GM12878 (cell line): ENCODE results near the gene PARVA. TPM values are rescaled to one million over a fixed set of nuclear protein-coding genes. Genes with fewer than 3 reads are reported as not detected.

Source experiments
- ATAC-seq: fragments of 200-7000 bp; cut with Tn5 transposase; 3 replicates; pipeline ENCODE4 v1.9.1; 2020; ENCODE audit warnings: mild to moderate bottlenecking, moderate library complexity
- BruUV-seq: library from RNA; stranded (reverse); fragments of 400-500 nt; replicated peaks from 2 replicates; lab custom pipeline; 2021; lab: Mats Ljungman, UMichigan
- CTCF ChIA-PET: fragments of 300-600 bp; sonication (Branson Sonifier 250); formaldehyde crosslinking; extraction: SDS; loops from one replicate; lab custom pipeline; 2021; ENCODE audit warnings: inconsistent platforms; lab: Yijun Ruan, JAX
- POLR2A ChIA-PET: fragments of 350-600 bp; formaldehyde crosslinking; extraction: SDS; loops from one replicate; lab custom pipeline; 2021; ENCODE audit warnings: inconsistent platforms; lab: Charles Lee
- RAD21 ChIA-PET: fragments of 300-600 bp; sonication (Branson Sonifier 250); formaldehyde crosslinking; loops from one replicate; lab custom pipeline; 2023; ENCODE audit warnings: antibody characterized with exemption; ENCODE audit not compliant: unreplicated experiment; lab: Charles Lee
- SMC1A ChIA-PET: fragments of 300-600 bp; sonication (Branson Sonifier 250); formaldehyde crosslinking; loops from one replicate; lab custom pipeline; 2023; ENCODE audit not compliant: unreplicated experiment, uncharacterized antibody; lab: Charles Lee
- DNase-seq: peaks from one replicate; pipeline ENCODE4 v3.0.0-alpha.2; 2011; ENCODE audit warnings: low read depth, low spot score
- FAIRE-seq: peaks from 3 replicates; lab custom pipeline; 2011; peaks lifted over from hg19 to GRCh38; lab: Jason Lieb, UNC
- H2AFZ ChIP-seq: 2 replicates; pipeline ENCODE4 v1.6.0; 2011; ENCODE audit warnings: low read depth, low read length, control low read depth; ENCODE audit not compliant: control insufficient read depth
- H3K27ac ChIP-seq: 2 replicates; pipeline ENCODE4 v1.5.1; 2011; ENCODE audit warnings: control low read depth; ENCODE audit not compliant: control insufficient read depth, insufficient read depth
- H3K27me3 ChIP-seq, 2 experiments: replicated peaks in 1 of 2; 2 replicates each; pipeline versions ENCODE4 v1.6.0 to v1.6.1; 2011; ENCODE audit warnings: low read length in 1 of 2; ENCODE audit not compliant: control insufficient read depth in 2 of 2, insufficient read depth in 2 of 2
- H3K36me3 ChIP-seq, 2 experiments: 2 replicates each; pipeline ENCODE4 v1.5.1; 2011; ENCODE audit warnings: low read length in 1 of 2; ENCODE audit not compliant: control insufficient read depth in 2 of 2, insufficient read depth in 2 of 2
- H3K4me1 ChIP-seq: 2 replicates; pipeline ENCODE4 v1.6.1; 2011; ENCODE audit warnings: mild to moderate bottlenecking, low read length, moderate library complexity, mixed read lengths; ENCODE audit not compliant: control insufficient read depth, insufficient read depth
- H3K4me2 ChIP-seq: 2 replicates; pipeline ENCODE4 v1.6.0; 2011; ENCODE audit warnings: control low read depth; ENCODE audit not compliant: control insufficient read depth, insufficient read depth
- H3K4me3 ChIP-seq: fragments of 200-600 bp; sonication (generic); 2 replicates; pipeline ENCODE4 v1.5.1; 2016
- H3K79me2 ChIP-seq: 2 replicates; pipeline ENCODE4 v1.6.0; 2011; ENCODE audit warnings: low read length; ENCODE audit not compliant: control insufficient read depth, insufficient read depth
- H3K9ac ChIP-seq: 2 replicates; pipeline ENCODE4 v1.8.0; 2011; ENCODE audit warnings: low read length, control low read depth, mixed read lengths; ENCODE audit not compliant: control insufficient read depth, insufficient read depth
- H3K9me3 ChIP-seq: replicated peaks from 3 replicates; pipeline ENCODE4 v1.5.1; 2011; ENCODE audit warnings: mild to moderate bottlenecking, low read length; ENCODE audit not compliant: control insufficient read depth, insufficient read depth
- H4K20me1 ChIP-seq: 2 replicates; pipeline ENCODE4 v1.6.0; 2011; ENCODE audit not compliant: control insufficient read depth, insufficient read depth
- ATF3 ChIP-seq: IDR thresholded peaks from 2 replicates; pipeline ENCODE4 v1.6.1; 2011; ENCODE audit warnings: low read depth, mild to moderate bottlenecking, low read length, moderate library complexity, borderline replicate concordance; ENCODE audit errors: extremely low read depth
- BRCA1 ChIP-seq: IDR thresholded peaks from 2 replicates; pipeline ENCODE4 v1.6.1; 2011; ENCODE audit warnings: low read depth, low read length, improper control_type of control experiment
- ETV6 ChIP-seq, 2 experiments: fragments of 450-650 bp in 1 of 2; IDR thresholded peaks in 1 of 2; conservative IDR thresholded peaks in 1 of 2; 2 replicates each; pipeline ENCODE4 v1.6.1; 2014; ENCODE audit warnings: antibody characterized with exemption in 1 of 2, borderline replicate concordance in 1 of 2, low read depth in 1 of 2, mild to moderate bottlenecking in 1 of 2, moderate library complexity in 1 of 2
- EZH2 ChIP-seq: IDR thresholded peaks from 2 replicates; pipeline ENCODE4 v1.6.1; 2012; ENCODE audit warnings: low read depth, mild to moderate bottlenecking, control low read depth, inconsistent platforms, low read length, borderline replicate concordance; ENCODE audit not compliant: control insufficient read depth
- FOXK2 ChIP-seq: fragments of 450-650 bp; IDR thresholded peaks from 2 replicates; pipeline ENCODE4 v1.6.1; 2017; ENCODE audit warnings: mild to moderate bottlenecking, moderate library complexity
- GABPA ChIP-seq: IDR thresholded peaks from 2 replicates; pipeline ENCODE4 v1.6.1; 2014; ENCODE audit warnings: antibody characterized with exemption, low read depth, mild to moderate bottlenecking, inconsistent platforms
- HDAC6 ChIP-seq: fragments of 200-600 bp; sonication (generic); IDR thresholded peaks from one replicate; pipeline ENCODE4 v1.8.0; 2017; ENCODE audit warnings: antibody characterized with exemption; ENCODE audit not compliant: unreplicated experiment
- JUND ChIP-seq: IDR thresholded peaks from 2 replicates; pipeline ENCODE4 v1.6.1; 2012; ENCODE audit warnings: low read depth, mild to moderate bottlenecking, low read length, improper control_type of control experiment, moderate library complexity
- MTA3 ChIP-seq: IDR thresholded peaks from 2 replicates; pipeline ENCODE4 v1.6.1; 2012; ENCODE audit warnings: low read length, inconsistent platforms, borderline replicate concordance
- NFYA ChIP-seq: IDR thresholded peaks from 2 replicates; pipeline ENCODE4 v1.6.1; 2011; ENCODE audit warnings: low read depth, mild to moderate bottlenecking, low read length, improper control_type of control experiment, borderline replicate concordance
- NKRF ChIP-seq: fragments of 450-650 bp; conservative IDR thresholded peaks from 2 replicates; pipeline ENCODE4 v1.6.1; 2017; ENCODE audit warnings: mild to moderate bottlenecking, moderate library complexity
- RBBP5 ChIP-seq: fragments of 200-600 bp; sonication (generic); conservative IDR thresholded peaks from 2 replicates; pipeline ENCODE4 v1.6.1; 2016
- SMAD5 ChIP-seq: IDR thresholded peaks from 2 replicates; pipeline ENCODE4 v1.6.1; 2016; ENCODE audit warnings: antibody characterized with exemption, low read depth
- SRF ChIP-seq, 2 experiments: IDR thresholded peaks; 2 replicates each; pipeline ENCODE4 v1.6.1; 2011; ENCODE audit warnings: low read depth in 2 of 2, low read length in 2 of 2, mild to moderate bottlenecking in 1 of 2, moderate library complexity in 1 of 2
- SUZ12 ChIP-seq: fragments of 200-600 bp; sonication (generic); IDR thresholded peaks from one replicate; pipeline ENCODE4 v1.6.1; 2018; ENCODE audit warnings: antibody characterized with exemption, mild to moderate bottlenecking; ENCODE audit not compliant: unreplicated experiment
- ZNF207 ChIP-seq: fragments of 450-650 bp; IDR thresholded peaks from 2 replicates; pipeline ENCODE4 v1.6.1; 2014; ENCODE audit warnings: antibody characterized with exemption, mild to moderate bottlenecking, borderline replicate concordance
- ZNF274 ChIP-seq: IDR thresholded peaks from one replicate; pipeline ENCODE4 v1.8.0; 2011; ENCODE audit not compliant: insufficient read length, insufficient read depth
- WGBS: methylation state at CpG from one replicate; pipeline ENCODE4 v1.1.6; 2016; ENCODE audit warnings: low lambda C conversion rate; ENCODE audit not compliant: insufficient replicate concordance, insufficient coverage; ENCODE audit errors: missing lambda C conversion rate; 5-methylcytosine and 5-hydroxymethylcytosine counted together
- in situ Hi-C: fragments of 300-500 bp; cut with MboI; formaldehyde crosslinking; loops from 9 replicates; pipeline ENCODE4 v1.14.3; 2018; ENCODE audit warnings: mixed read lengths
- intact Hi-C: fragments of 100-400 bp; cut with micrococcal nuclease; formaldehyde crosslinking; loops from one replicate; pipeline ENCODE4 v1.14.2; 2022; ENCODE audit not compliant: unreplicated experiment
- polyA plus RNA-seq, 11 experiments: library from polyadenylated mRNA; depleted of rRNA in 4 of 11; unstranded in 6 of 11; stranded (reverse) in 5 of 11; fragments of >200 nt; fragmentation: Nextera tagmentation in 4 of 11; fragmentation: Illumina TruSeq in 1 of 11; extraction: Ambion mirVana in 4 of 11; extraction: Trizol in 1 of 11; gene quantifications; 1 replicate in 1 of 11; 2 replicates in 10 of 11; pipeline versions ENCODE4 v1.2.1 to v1.2.3, GENCODE V29; 2011 to 2016; ENCODE audit warnings: inconsistent platforms in 2 of 11, missing spikeins in 2 of 11, low read depth in 1 of 11
- total RNA-seq, 4 experiments: library from RNA; depleted of rRNA in 3 of 4; stranded (reverse); fragments of >200 nt in 3 of 4; fragmentation: Illumina TruSeq in 1 of 4; extraction: Trizol in 1 of 4; gene quantifications; 2 replicates each; pipeline versions ENCODE4 v1.2.1 to v1.2.3, GENCODE V29; 2013 to 2021
- TF ChIP-seq, protein P1 (sequence below): IDR thresholded peaks from 2 replicates; pipeline ENCODE4 v1.6.1; 2012; ENCODE audit warnings: low read depth, low read length, improper control_type of control experiment
- TF ChIP-seq, protein P2 (sequence below): IDR thresholded peaks from 2 replicates; pipeline ENCODE4 v1.6.1; 2012; ENCODE audit warnings: low read depth, low read length, improper control_type of control experiment

Gene PARVA
- total and polyA plus RNA-seq, 10 of the 15 experiments (the other 5 are each of a cell fraction or from before 2014, with no cell fraction given), result 0.01 to 0.44 (median 0.03) TPM; not detected in 7

- no peak overlapping the region for H3K27ac ChIP-seq
- ChIA-PET SMC1A (no interaction called here), POLR2A (interaction anchor here (0.6 kb wide), 1 partner anchor 1302 kb away, joined by 6 read pairs; no protein-coding TSS in a partner anchor), RAD21 (interaction anchor here (0.7 kb wide), 1 partner anchor 117 kb away, joined by 3 read pairs; no protein-coding TSS in a partner anchor)
- intact Hi-C loops, result no loop called here
- H3K4me3 ChIP-seq, result no peak overlapping the region
- H3K4me2 ChIP-seq, result no peak overlapping the region
- DNase-seq (no peak), ATAC-seq (no peak)
- H4K20me1 ChIP-seq, result no peaks in the 10 kb centered on the region
- no peak for TF ChIP-seq NKRF
- no peak for TF ChIP-seq BRCA1
- no peak for TF ChIP-seq ETV6 (conservative IDR thresholded peaks at IDR 0.05 in 1 of 2, IDR thresholded peaks at IDR 0.05 in 1 of 2; ENCODE audit: borderline replicate concordance in 1 of 2, low read depth in 1 of 2)
- TF ChIP-seq, protein P1, sequence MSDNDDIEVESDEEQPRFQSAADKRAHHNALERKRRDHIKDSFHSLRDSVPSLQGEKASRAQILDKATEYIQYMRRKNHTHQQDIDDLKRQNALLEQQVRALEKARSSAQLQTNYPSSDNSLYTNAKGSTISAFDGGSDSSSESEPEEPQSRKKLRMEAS, result no peak
- TF ChIP-seq EZH2, result no peak
- TF ChIP-seq, protein P2, sequence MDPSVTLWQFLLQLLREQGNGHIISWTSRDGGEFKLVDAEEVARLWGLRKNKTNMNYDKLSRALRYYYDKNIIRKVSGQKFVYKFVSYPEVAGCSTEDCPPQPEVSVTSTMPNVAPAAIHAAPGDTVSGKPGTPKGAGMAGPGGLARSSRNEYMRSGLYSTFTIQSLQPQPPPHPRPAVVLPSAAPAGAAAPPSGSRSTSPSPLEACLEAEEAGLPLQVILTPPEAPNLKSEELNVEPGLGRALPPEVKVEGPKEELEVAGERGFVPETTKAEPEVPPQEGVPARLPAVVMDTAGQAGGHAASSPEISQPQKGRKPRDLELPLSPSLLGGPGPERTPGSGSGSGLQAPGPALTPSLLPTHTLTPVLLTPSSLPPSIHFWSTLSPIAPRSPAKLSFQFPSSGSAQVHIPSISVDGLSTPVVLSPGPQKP, result no peak
- no peak for TF ChIP-seq MTA3
- no peak for TF ChIP-seq GABPA
- no peak for TF ChIP-seq RBBP5
- TF ChIP-seq FOXK2, result no peak
- TF ChIP-seq SRF (IDR thresholded peaks at IDR 0.05; ENCODE audit: low read depth in 2 of 2, low read length in 2 of 2), result no peak
- TF ChIP-seq ZNF274, result no peak
- TF ChIP-seq JUND, result no peak
- TF ChIP-seq NFYA, result no peak
- TF ChIP-seq ATF3, result no peak
- no peak for TF ChIP-seq SUZ12
- TF ChIP-seq SMAD5, result no peak
- no peak for TF ChIP-seq HDAC6
- no peak for TF ChIP-seq ZNF207
- TF ChIP-seq, all 136 proteins: peak for 0
- in situ Hi-C loops, result no loop called here
- FAIRE-seq, result no peak
- H2AFZ ChIP-seq, result no peak overlapping the region
- H3K36me3 ChIP-seq, result no peaks in the 10 kb centered on the region
- 0% methylated on average over 1 of the region's 1 CpG for WGBS
- H3K9ac ChIP-seq, result no peak overlapping the region
- no peaks in the 10 kb centered on the region for H3K4me1 ChIP-seq
- H3K9me3 ChIP-seq, result no peaks in the 10 kb centered on the region
- 0 out of 4 replicates have a peak, but pooled peaks cover 0 to under 1% of the 10 kb centered on the region in 2 experiments for H3K27me3 ChIP-seq
- CTCF ChIA-PET, result no interaction called here
- no TSS peak for BruUV-seq
- H3K79me2 ChIP-seq, result no peaks in the 10 kb centered on the region
Measured at GRCh38 chr11:12485328-12485727, 108.0 kb downstream of the PARVA start.
